HL-60/S4 treated with phorbol 12-myristate 13-acetate at 8.2 ng/mL for 4 days and 3 days (cell line): Measurements from ENCODE around the gene SERPING1.

ENCODE experiments used
- in situ Hi-C: fragments of 300-500 bp; cut with MboI; formaldehyde crosslinking; loops from 2 replicates; pipeline ENCODE4 v1.15.0; 2022; ENCODE audit warnings: low sequenced_read_pairs

Gene SERPING1

DNA sequence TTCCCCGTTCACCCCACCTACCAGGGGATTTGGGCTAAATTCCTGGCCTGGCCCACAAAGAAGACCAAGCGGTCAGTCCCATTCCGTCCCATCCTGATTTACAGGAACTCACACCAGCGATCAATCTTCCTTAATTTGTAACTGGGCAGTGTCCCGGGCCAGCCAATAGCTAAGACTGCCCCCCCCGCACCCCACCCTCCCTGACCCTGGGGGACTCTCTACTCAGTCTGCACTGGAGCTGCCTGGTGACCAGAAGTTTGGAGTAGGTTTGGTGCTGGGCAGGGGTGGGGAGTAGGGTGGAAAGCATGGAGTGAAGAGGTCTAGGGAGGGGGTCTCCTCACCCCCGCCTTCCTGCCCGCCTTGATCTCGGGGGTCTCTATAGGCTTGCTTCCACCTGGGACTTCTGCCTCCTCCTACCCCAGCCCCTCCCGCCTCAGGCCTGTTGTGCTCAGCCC lies at the start of gene SERPING1:
Gene SERPING1 (plus strand): TSS at position 225 of the 455 bp plus-strand sequence. CDS start 586 bp downstream, outside the sequence.
- in situ Hi-C loops, result no loop called here

DNA sequence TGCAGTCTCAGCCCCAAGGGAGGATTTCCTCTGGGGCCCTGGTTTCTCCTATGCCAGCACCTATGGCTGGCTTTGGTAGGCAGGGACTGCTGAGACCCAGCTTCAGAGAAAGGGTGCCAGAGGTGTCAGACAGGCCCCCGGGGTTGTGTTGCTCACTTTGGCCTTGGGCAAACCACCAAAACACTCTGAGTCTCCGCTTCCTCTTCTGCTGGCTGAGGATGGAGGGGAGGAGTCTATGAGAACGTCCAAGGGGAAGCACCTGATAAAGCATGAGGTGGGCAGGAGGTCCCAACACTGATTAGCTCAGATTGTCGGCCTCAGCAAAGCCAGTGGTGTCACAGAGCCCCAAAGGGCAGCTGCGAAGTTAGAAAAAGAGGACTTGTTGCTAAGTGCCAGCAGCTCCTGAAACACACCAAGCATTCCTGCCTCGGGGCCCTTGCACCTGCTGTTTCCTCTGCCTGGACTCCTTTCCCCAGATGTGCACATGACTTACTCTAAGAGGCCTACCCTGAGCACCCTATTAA lies 49.6 kb upstream of the SERPING1 start:
- in situ Hi-C loops, result loop anchor here (25.0 kb wide), 1 partner anchor 211 kb away; the partner anchor contains the start of genes P2RX3 and SSRP1

GRCh38 chr11:57549983-57550382 lies 47.5 kb upstream of the SERPING1 start:
- in situ Hi-C loops, result loop anchor here (25.0 kb wide), 1 partner anchor 213 kb away; the partner anchor contains the start of genes P2RX3 and SSRP1

DNA sequence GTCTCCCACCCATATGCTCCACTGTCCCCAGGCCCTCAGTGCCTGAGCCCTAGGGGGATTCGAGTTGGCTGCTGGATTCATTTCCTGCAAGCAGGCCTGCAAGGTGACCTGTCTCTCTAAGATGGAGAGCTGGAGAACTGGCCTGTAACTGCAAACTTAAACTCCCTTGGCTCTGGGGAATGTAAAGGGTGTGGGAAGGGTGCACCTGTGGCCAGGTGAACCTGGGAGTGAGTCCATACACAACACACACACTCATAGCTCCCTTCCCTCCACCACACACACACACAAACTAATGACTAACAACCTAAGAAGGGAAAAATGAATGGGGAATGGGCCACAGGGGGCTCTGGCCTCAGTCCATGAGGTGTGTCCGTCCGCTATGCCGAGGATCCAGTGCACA lies 45.5 kb upstream of the SERPING1 start:
- in situ Hi-C loops, result no loop called here

- in situ Hi-C loops, result no loop called here
These were observed 45.0 kb upstream of the SERPING1 start for GRCh38 chr11:57552479-57552878.

- in situ Hi-C loops, result no loop called here
These were observed 42.1 kb upstream of the SERPING1 start for GRCh38 chr11:57555393-57555792.

DNA sequence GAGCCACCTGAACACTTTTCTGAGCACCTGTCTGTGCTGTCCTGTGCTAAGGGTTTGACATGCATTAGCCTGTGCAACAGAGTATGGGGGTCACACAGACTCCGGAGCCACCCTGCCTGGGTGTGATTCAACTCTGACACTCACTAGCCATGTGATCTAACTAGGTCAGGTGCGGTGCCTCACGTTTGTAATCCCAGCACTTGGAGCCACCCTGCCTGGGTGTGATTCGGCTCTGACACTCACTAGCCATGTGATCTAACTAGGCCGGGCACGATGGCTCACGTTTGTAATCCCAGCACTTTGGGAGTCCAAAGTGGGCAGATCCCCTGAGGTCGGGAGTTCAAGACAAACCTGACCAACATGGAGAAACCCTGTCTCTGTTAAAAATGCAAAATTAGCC lies 41.4 kb upstream of the SERPING1 start:
- in situ Hi-C loops, result no loop called here

DNA sequence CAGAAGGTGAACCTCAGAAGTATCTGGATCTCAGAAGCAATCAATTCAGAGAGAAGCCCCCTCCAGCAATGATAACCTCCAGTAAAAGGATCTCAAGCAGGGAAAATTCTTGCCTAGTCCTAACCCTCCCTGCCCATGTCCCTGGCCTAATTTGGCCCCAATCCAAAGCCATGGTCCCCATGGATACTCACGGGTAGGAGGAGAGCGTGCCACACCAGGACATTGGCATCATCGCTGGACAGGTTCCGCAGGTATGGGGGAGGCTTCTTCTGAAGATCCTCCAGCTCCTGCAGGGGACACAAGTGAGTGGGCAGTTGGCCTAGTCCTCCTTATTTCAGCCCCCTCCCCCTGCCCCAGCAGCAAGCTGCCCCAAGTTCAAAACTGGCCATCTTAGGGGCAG lies 37.3 kb upstream of the SERPING1 start:
- in situ Hi-C loops, result no loop called here

DNA sequence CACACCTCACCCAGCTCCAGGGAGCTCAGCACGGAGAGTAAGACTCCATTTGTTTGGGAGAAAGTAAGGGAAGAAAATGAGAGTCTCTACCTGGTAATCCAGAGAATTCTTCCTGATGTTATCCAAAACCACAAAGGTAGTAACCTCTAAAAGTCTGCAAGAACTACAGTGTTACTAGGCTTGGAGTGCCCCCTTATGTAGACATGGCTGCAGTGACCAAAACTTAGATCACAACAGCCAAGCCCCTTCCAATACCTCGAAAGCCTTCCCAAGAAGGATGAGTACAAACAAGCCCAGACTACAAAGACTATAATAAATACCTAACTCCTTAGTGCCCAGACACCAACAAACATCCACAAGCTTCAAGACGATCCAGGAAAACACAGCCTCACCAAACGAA lies 34.9 kb upstream of the SERPING1 start:
- in situ Hi-C loops, result no loop called here

GRCh38 chr11:57566005-57566904 lies 31.2 kb upstream of the SERPING1 start:
- in situ Hi-C loops, result loop anchor here (5.0 kb wide), 1 partner anchor 76 kb away; no protein-coding TSS in a partner anchor

GRCh38 chr11:57566905-57567514 lies 30.5 kb upstream of the SERPING1 start:
- in situ Hi-C loops, result loop anchor here (5.0 kb wide), 1 partner anchor 75 kb away; no protein-coding TSS in a partner anchor

- in situ Hi-C loops, result loop anchor here (5.0 kb wide), 1 partner anchor 75 kb away; no protein-coding TSS in a partner anchor
These were observed 29.8 kb upstream of the SERPING1 start, which contains the start of gene UBE2L6 for GRCh38 chr11:57567515-57568329. Gene UBE2L6 (minus strand): TSS chr11:57567672. CDS start chr11:57567611, 61 bp downstream.

DNA sequence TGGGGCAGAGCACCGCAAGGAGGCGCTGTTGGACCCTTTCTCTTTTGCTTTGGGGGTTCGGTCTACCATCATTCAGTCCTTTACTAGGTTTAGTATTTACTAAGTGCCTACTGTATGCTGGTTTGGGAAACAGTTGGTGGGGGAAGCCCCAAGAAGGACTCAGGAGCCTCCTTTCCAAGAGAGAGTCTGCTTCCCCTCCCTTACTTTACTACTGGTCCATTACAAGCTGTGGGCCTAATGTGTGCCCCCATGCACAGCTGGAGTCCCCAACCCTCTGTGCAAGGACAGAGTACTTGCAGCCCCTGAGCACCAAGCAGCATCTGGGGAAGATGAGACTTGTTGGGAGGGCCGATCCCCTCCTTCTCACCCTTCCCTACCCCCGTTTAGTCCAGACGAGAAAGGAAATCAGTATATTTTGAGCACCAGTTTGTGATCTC lies 29.1 kb upstream of the SERPING1 start:
- in situ Hi-C loops, result loop anchor here (5.0 kb wide), 1 partner anchor 74 kb away; no protein-coding TSS in a partner anchor

- in situ Hi-C loops, result no loop called here
These were observed 25.9 kb upstream of the SERPING1 start for GRCh38 chr11:57571606-57572005.

GRCh38 chr11:57574061-57574460 lies 23.4 kb upstream of the SERPING1 start:
- in situ Hi-C loops, result no loop called here

- in situ Hi-C loops, result no loop called here
These were observed 13.1 kb upstream of the SERPING1 start for GRCh38 chr11:57584341-57584740.

GRCh38 chr11:57585301-57585700 lies 12.2 kb upstream of the SERPING1 start:
- in situ Hi-C loops, result no loop called here

- in situ Hi-C loops, result no loop called here
These were observed 10.7 kb upstream of the SERPING1 start for GRCh38 chr11:57586711-57587245.

- in situ Hi-C loops, result no loop called here
These were observed 9.3 kb upstream of the SERPING1 start for GRCh38 chr11:57588046-57588710.
